HG02642 (cell line): ENCODE data around the gene GAPT.
A peak's percentile ranks its signal among the peaks of the same experiment; 100 is the strongest.

Source experiments
- ATAC-seq: cut with Tn5 transposase; IDR thresholded peaks from one replicate; pipeline ENCODE4 v1.9.1; 2021; ENCODE audit warnings: mild to moderate bottlenecking; ENCODE audit not compliant: unreplicated experiment, poor library complexity

The GAPT gene

DNA sequence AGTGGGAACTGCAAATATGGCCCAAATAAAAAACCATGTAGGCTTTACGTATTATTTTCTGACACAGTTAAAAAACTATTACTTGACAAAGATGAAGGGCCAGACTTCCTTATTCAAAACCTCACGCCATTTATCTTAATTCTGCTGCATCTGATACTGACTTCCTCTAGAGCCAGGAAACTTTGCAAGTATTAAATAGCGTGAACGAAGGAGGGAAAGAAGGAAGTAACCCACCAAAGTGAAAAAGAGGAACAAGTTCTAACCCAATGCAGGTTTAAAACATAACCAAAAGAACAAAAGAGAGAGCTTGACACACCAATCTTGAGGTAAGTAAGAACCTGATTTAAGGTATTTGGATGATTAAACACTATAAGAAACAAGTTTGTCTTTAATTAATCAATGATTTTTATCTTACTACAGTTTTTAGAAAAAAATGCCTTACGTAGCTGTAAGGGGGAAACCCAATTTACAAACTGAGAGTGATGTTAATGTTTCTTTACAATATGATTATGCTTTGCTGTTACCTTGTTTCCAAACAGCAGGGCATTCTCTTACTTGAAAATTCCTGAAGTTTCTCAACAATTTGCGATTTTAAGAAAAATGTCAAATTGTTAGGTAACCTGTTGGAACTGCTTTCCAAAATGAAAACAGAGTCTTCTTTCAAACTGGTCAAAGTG lies at the start of gene GAPT:
GAPT (plus strand) TSS at position 220 of the 677 bp plus-strand sequence. CDS start 3,102 bp downstream, outside the sequence.
- peak; percentile 74 for ATAC-seq

DNA sequence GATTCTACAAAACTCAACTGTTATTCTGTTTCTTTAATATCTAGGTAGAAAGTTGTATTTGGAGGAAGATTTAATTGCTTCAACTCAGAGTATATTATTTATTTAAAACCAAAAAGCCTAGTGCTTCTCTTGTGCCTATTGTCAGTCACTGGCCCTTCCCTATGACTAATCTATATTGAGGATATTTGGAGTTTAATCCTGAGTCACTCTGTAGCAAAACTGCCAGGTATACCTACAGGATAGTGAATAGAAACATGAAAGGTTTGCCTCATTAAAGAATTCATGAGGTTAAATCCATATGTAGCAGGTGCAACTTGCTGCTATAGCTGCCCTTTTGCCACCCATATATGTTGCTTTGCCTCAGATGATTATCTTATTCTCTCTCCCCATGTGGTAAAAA lies 46.4 kb upstream of the GAPT start:
- ATAC-seq = no peak

DNA sequence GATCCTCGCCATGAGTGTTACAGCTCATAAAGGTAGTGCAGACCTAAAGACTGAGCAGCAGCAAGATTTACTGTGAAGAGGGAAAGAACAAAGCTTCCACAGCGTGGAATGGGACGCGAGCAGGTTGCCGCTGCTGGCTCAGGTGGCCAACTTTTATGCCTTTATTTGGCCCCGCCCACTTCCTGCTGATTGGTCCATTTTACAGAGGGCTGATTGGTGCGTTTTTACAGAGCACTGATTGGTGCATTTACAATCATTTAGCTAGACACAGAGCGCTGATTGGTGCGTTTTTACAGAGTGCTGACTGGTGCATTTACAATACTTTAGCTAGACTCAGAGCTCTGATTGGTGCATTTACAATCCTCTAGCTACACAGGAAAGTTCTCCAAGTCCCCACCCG lies 45.2 kb upstream of the GAPT start:
- ATAC-seq = no peak

DNA sequence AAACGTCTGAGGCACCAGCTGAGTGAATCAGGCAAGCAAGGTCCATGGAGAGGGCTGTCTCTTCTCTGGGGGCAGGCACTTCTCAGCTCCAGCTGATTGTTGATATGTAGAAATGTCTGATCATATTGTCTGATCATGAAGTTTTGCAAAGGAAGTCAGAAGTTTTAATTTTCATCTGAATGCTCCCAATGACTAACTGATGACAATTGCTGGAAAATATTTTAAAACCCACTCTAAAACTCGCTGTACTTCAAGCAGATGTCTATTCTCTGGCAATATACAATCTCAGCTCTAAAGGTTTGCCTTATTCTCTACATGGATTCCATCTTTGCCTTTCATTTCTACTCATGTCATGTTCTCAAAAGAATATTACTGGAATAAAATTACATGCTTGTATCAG lies 44.0 kb upstream of the GAPT start:
- ATAC-seq = no peak

DNA sequence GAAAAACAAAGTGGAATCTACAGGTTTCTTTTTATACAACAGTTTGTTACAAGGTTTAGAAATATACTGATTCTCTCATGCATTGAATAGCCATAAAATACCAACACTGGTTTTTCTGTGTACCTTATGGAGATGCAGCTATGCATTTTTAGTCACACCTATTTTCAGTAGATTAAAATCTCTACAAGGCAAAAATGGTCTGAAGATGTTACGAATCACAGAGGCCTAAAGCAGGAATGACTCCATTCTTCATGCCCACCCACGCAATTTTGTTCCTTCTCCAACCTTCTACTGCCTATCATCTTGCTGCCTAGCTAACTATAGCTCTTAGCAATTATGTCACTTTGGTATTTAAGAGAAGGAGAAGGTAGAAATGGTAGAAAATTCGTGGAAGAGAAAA lies 41.2 kb upstream of the GAPT start:
- ATAC-seq = no peak

DNA sequence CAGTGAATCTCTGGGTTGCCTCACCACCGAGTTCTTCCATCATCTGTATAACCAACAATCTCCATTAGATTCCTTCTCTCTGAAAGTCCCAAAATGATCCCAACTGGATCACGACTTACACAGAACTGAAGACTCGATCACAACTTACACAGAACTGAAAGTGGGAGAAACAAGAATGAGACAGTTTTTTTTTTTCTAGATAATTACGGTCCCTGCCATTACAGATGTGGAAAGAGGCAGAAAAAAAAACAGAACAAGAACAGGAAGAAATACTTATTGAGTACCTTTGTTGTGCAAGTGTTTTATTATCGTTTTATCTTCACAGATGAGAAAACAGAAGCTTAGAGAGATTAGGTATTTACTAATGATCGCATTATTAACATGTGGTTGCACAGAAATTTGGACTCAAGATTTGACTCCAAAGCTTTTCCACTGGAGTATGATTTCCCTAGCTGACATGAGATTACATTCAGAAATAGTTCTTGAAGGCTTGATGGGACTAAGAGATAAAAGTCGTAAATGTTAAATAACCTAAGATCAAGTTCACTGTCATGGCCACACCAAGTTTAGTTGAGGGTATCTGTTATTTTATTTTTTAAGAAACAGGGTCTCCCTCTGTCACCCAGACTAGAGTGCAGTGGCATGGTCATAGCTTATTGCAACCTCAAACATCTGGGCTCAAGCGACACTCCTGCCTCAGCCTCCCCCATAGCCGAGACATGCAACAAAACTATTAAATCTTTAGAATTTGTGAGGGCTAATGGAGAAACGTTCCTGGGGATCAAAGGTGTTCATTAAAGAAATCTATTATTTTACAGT lies 40.2 kb upstream of the GAPT start:
- ATAC-seq = no peak

DNA sequence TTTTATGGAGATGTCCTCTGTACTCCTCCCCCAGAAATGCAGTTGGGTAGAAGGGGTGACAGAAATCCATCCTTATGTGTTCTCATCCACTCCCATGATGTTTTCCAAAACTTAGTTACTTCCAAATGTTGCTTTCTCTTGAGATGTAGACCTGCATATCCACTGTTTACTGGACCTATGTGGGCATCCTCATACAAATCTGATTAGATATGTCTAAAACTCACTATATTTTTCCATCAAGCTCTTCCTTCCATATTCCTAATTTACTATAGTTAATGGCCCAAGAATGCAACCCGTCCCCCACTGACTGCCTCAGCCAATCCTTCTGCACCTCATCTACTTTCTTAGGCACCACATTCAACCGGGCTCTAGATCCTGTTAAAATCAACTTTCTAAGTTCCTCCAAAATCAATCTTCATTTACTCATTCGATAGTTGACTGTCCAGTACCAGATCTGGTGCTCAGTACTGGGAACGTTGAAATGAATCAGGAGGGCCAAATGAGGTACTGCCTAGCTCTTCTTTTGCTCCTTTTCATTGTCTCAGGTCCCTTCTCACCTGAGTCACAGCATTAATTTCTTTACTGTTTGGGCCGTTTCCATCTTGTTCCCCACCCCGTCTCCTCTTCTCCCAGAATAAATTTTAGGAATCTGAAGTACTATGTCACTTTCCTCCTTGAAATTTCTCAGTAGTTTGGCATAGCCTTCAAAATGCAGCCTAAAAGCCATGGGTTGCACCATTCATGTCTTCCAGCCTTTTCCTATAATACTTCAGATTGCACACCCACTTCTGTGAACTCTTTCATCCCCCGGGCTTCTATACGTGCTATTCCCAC lies 39.3 kb upstream of the GAPT start:
- no peak for ATAC-seq

DNA sequence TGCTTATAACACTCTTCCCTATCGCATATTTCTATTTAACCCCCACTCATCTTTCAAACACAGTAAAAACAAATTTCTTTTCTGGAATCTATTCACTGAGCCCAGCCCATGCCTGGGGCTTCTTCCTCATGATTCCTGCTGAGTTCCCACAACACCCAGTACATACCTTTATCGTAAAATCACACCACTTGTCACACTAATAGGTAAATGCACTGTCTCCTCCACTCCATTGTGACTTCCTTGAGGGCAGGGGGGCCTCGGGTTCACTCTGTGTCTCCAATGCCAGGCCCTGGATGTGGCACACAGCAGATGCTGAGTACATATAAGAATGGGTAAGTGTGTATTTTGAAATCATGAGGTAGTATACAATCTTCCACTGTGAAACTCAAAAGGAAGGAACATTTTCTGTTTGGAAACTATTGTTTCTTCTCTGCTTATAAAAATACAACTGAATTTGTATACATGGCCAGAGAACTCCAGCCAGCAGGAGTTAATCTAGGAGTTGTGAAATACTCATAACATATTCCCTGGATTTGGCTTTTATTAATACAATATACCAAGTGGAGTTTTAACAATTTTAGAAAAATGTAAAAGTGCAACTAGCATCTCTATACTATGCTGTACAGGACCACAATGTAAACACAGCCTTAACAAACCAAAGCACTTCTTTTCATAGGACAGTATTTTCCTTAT lies 38.5 kb upstream of the GAPT start:
- no peak for ATAC-seq

DNA sequence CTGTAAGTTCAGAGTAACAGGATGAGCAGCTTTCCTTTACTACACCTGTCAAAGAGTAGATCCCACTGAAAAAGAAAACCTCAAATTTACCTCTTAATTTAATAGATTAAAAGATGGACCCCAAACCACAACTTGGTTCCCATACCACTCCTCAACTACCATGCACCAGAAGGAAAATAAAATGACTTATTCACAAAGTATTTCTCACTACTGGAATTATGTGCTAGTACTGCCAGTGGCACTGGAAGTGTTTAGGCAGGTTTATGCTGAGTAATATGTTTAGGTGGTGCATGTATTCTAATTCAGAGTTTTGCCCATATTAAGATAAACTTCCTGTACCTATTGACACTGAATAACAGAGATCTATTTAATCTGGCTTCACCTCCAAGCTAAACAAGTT lies 37.9 kb upstream of the GAPT start:
- no peak for ATAC-seq

DNA sequence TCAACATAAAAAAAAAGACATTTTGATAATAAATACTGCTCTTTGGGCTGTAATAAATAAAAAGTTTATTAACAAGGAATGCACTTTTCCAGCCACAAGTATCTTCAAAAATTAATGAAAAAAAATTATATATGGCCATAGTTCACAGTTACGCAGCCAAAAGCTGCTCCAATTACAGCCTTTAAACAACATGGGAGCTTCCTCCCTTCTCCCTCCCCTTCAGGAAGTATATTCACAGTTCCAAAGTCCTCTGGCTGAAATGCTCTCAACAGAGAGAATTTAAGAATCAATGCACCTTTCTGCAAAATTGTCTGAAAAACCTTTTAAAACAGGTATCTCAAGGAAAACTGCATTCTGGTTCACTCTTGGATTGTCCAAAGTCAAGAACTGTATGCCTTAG lies 37.2 kb upstream of the GAPT start:
- no peak for ATAC-seq

DNA sequence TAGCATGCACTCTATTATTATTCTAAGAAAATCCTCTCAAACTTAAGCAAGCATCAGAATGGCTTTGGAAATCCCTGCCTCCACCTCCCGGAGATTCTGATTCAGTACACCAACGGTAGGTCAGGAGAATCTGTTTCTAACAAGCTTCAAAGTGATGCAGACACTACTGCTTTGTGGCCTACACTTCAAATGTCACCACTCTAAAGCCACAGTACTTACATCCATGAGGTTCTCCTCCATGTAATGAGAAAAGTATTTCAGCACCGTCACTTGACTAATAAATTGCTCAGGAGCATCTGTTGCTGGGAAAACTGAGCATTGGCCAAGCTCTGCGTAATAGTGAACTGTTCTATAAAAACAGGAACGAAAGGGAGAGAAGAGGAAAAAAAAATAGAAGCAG lies 36.2 kb upstream of the GAPT start:
- no peak for ATAC-seq

DNA sequence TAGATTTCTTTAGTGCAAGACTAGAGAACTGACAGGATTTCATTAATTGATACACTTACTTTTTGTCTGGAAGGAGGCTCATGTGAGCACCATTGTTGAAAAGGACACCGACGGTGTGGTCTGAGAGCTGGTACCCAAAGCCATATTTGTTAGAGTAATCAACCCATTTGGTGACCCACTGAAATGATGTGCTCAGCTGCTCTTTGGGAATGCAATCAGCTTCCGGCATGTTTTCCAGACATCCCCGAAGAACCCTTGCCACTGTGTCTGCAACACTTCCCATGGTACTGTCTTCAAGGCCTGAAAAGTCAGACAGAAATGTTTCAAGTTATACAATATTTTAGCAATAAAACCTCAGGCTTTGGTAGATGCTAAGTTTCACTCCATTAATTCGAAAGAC lies 35.8 kb upstream of the GAPT start:
- no peak for ATAC-seq

DNA sequence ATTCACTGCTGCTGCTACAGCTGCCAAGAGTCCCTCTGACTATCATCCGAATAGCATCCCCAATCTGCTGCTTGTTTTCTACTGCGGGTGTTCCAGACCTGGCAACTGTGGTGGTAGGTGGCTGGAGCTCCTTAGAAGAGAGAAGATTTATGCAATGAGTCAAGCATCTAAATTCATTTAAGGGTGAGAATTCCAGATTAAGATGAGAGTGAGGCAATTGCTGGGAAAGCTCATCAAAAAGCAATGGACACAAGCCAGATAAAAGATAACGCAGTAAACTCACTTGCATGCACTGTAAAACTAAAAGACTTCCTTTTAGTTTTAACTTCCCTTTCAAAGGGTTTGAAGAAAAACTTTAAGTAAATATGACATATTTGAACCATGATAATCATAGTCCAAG lies 35.2 kb upstream of the GAPT start:
- ATAC-seq = no peak

DNA sequence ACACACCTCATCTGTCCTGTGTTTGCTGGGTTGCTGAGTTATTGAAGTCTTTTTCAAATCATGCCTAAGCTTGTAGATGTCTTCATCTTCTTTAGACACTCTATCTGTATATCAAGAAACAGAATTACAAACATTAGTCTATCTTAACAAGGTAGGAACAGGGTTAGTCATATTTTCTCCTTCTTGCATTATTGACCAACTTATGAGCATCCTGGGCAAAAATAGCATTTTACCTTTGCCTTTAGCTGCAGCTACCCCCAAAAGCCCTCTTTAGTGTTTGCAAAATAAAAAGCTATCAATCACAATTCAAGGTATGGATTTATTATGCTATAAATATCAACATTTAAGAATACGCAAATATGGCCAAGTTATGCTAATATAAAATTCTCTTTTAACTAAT lies 34.7 kb upstream of the GAPT start:
- ATAC-seq = no peak

DNA sequence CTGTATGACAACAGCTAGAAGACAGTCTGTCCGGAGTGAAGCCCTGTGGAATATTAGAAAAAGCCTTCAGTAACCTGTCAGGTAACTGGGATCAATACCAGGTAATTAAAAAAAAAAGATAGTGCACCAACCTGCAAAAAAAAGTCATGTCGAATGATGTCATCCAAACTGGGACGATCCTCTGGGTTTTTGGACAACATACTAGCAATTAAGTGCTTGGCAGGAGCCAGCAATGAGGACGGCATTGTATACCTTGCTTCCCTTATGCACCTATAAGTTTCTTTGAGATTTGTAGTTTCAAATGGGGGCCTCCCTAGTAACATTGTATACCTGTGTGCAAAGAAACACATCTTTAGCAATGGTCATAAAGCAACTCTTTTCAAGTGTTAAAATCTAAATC lies 34.2 kb upstream of the GAPT start:
- ATAC-seq = no peak

DNA sequence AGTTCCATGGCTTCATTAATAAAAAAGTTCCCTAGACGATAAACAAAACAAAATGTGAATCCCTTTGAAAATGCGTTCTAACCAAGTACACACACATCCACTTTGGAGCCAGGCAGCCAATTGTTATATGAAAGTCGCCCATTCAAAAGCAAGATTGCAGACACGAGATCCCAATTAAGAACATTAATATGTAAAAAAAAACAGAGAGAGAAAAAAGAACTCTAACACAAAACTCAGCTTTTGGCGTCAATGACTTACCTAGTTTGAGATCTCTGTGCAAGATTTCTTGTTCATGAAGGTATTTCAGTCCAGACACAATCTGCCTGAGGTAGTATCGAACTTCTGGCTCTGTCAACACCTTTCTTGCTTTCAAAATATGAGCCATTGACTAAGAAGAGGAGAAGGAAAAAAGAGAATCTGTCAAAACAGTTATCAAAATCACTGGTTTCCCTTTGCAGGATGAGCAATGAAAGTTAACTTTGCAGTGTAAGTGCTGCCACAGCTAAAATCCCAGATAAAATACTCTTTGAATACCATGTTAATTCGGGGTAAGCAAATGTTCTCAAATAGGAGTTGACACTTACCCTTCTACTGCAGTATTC lies 33.0 kb upstream of the GAPT start:
- no peak for ATAC-seq

DNA sequence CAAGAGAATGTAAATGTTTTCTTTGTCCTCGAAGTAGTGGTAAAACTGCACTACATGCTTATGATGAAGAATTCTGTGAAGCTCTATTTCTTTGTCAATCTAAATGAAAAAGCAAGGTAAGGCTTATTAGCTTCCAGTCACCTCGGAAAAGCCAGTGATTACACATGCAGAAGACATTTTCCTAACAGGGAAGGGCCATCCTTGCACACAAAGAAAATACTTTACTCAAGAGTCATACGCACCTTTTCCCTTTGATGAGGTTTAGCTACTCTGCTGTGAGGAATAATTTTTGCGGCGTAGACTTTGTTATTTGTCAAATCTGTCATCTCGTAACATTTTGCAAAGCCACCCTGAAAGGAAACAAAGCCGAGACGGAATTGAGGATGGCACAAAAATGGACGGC lies 32.5 kb upstream of the GAPT start:
- ATAC-seq = no peak

DNA sequence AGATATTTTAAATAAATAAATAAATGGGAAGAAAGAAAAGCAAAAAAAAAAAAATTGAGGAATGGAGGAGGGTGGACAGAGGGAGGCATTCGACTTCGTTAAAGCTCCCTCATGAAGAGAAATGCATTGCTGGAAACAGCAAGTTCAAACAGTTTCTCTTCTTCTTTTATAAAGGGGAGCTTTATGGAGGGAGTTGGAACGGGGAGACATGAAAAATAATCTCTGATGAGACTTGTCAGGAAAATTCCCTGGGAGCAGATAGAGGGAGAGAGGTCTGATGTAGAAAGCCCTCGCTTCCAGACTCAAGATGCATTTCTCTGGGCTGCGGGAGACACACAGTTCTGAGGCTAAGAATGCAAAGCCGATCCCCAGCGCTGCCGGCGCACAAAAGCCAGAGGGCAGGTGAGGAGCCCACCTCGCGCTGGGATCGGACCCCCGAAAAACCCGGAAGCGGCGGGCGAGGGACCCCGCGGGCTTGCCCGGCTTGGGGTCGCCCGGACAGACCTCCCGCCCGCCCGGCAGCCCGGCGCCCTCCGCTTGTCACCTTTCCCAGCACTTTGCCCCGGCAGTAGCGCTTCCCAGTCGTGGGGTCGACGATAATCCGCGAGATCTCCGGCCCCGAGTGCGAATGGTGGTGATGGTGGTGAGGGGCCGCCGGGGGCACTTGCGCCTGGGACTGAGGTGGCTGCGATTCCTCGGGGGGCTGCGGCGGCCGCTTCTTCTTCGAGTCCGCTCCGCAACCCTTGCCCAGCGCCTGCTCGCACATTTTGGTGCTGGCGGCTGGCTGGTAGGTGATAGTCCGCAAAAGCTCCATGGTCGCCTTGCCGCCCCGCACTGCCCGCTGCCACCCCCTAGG lies 31.9 kb upstream of the GAPT start:
- ATAC-seq = peak; percentile 1

DNA sequence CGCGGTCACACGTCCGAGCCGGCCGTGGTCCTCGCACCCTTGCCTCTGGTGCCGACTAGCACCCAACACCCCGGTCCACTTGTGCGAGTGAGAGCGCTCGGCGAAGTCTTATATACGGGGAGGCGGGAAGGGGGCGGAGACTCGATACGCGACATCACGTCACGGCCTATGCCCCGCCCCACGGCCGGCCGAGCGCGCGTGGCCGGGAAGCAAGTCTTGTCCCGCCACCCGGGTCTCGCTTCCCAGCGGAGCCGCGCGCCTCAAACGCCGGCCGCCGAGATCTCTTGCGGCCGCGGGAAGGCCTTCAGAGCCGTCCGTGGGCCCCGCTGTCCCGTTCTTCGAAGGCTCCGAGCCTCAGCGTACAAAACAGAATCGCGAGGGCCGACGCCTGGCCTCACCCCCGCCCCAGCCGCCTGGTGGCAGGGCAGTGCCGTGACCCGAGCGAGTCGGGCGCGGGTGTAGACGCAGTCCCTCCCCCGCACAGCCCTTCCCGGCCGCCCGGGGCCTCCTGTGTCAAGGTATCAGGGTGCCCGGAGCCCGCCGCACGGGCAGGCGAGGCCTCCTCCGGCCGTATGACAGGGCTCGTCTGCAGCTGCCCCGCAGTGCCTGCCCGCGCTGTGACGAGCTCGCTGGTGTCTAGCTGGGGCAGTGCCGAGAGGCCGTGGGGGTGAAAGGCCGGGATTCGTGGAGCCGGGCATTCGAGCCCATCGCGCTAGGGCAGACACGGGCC lies 31.1 kb upstream of the GAPT start, which contains the start of gene PLK2:
PLK2 (minus strand) TSS at position 85 of the 730 bp plus-strand sequence. CDS start 127 bp downstream, outside the sequence.
- ATAC-seq = peak; percentile 84
